ENCODE data around the gene RAPGEF1. TPM values are rescaled to one million over a fixed set of nuclear protein-coding genes. Genes with fewer than 3 reads are reported as not detected.

RAPGEF1 gene
- total RNA-seq, 1 donor from 2014 or later = 19.8 TPM

DNA sequence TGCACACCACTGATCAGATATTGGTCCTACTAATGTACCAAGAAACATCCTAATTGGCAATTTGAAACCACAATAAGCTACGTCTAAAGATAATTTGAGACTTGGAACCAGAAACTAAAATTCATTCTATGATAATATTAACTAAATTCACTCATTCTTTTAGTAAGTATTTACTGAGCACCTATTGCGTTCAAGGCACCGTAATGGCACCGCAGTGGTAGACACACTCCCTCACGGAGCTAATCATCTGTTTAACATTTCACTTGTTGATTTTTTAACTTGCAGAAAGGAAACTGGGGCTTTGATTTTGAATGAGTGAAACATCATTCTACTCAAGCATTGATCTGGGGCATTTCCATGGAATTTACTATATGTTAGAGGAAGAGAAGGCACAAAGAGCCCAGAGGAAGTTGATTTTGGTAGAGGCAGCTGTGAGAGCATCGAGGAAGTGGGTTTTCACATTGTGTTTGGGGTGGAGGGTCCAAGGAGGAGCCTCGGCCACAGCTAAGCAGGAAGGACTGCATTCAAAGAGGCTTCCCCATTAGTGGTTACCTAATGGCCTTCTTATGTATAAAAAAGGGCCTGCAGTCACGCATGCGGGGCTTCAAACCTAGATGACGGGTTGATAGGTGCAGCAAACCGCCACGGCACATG is 7.1 kb downstream of the RAPGEF1 start:
- Histone ChIP-seq H3K4me3 (ENCODE audit: low read length in 3 of 3) (peak overlapping the region in 1 of 3 donors; percentile 32), H3K4me1 (ENCODE audit: control insufficient read depth in 3 of 3, insufficient read depth in 3 of 3, low read length in 3 of 3) (peaks cover 73 to 80% (median 75%) of the 10 kb centered on the region in 3 donors)

DNA sequence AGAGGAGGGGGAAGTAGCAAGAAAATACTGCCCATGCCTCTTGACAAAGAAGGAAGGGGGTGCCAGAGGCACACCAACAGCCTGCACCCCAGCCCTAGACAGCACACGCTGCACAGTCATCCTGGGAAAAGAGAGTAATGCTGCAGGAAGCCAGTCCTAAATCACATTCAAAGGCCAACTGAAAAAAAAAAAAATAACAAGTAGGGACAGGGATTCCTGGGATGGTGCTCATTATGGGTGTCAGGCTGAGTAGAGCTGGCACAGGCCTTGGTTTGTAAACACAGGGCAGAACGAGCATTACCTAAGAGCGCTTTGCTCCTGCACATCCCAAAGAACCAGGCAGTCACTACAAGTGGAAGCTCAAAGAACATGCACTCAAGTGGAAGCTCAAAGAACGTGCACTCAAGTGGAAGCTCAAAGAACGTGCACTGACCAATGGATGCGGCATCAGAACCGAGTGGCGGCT is 7.8 kb downstream of the RAPGEF1 start:
- no peaks in the 10 kb centered on the region for H3K9me3 ChIP-seq (ENCODE audit: control insufficient read depth in 3 of 3, low read length in 3 of 3)
- H3K4me1 ChIP-seq (ENCODE audit: control insufficient read depth in 3 of 3, insufficient read depth in 3 of 3, low read length in 3 of 3) = peaks cover 76 to 84% (median 78%) of the 10 kb centered on the region in 3 donors
- no peaks in the 10 kb centered on the region for H3K27me3 ChIP-seq (ENCODE audit: control insufficient read depth in 3 of 3, insufficient read depth in 3 of 3, low read length in 3 of 3)
- H3K9ac ChIP-seq (ENCODE audit: low read depth in 1 of 3, low read length in 3 of 3) = peak overlapping the region in 2 of 3 donors; percentile 36 to 60
- no peaks in the 10 kb centered on the region for H3K36me3 ChIP-seq (ENCODE audit: control insufficient read depth in 3 of 3, insufficient read depth in 3 of 3, low read length in 3 of 3)
- peak overlapping the region; percentile 19 to 32 (median 29) for H3K4me3 ChIP-seq (ENCODE audit: low read length in 3 of 3)
- H3K27ac ChIP-seq (ENCODE audit: low read depth, low read length) = peak overlapping the region; percentile 85

More for the DNA sequence above, 7.1 kb downstream of the RAPGEF1 start:
- Histone ChIP-seq H3K27ac (ENCODE audit: low read depth, low read length) (peak overlapping the region; percentile 85), H3K9ac (ENCODE audit: low read depth in 1 of 3, low read length in 3 of 3) (peak overlapping the region in 1 of 3 donors; percentile 60), H3K36me3 (ENCODE audit: control insufficient read depth in 3 of 3, insufficient read depth in 3 of 3, low read length in 3 of 3) (no peaks in the 10 kb centered on the region), H3K27me3 (ENCODE audit: control insufficient read depth in 3 of 3, insufficient read depth in 3 of 3, low read length in 3 of 3) (no peaks in the 10 kb centered on the region), H3K9me3 (ENCODE audit: control insufficient read depth in 3 of 3, low read length in 3 of 3) (no peaks in the 10 kb centered on the region)

DNA sequence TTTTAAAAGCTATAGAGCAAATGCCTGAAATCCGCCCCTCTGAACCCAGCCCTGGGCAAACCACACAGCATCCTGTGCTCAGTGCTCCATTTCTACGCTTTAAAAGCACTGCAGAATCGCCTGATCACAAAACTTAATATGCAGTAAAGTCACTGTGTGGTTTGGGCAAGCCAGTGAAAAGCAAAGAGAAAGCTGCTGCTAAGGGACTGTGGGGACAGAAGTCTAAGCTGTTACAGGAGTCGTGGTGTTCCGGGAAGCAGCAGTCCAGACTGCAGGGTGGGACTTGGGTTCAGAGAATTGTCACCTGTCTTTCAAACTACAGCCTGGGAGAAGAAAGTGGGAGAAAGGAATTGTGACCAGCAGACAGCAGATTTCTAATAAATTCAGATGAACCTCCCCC is 8.2 kb downstream of the RAPGEF1 start:
- Histone ChIP-seq H3K27me3 (ENCODE audit: control insufficient read depth in 3 of 3, insufficient read depth in 3 of 3, low read length in 3 of 3) (no peaks in the 10 kb centered on the region), H3K36me3 (ENCODE audit: control insufficient read depth in 3 of 3, insufficient read depth in 3 of 3, low read length in 3 of 3) (no peaks in the 10 kb centered on the region), H3K9me3 (ENCODE audit: control insufficient read depth in 3 of 3, low read length in 3 of 3) (no peaks in the 10 kb centered on the region), H3K27ac (ENCODE audit: low read depth, low read length) (peak overlapping the region; percentile 85), H3K4me3 (ENCODE audit: low read length in 3 of 3) (peak overlapping the region in 1 of 3 donors; percentile 19), H3K4me1 (ENCODE audit: control insufficient read depth in 3 of 3, insufficient read depth in 3 of 3, low read length in 3 of 3) (peaks cover 73 to 84% (median 79%) of the 10 kb centered on the region in 3 donors), H3K9ac (ENCODE audit: low read depth in 1 of 3, low read length in 3 of 3) (peak overlapping the region; percentile 36 to 68 (median 60))

DNA sequence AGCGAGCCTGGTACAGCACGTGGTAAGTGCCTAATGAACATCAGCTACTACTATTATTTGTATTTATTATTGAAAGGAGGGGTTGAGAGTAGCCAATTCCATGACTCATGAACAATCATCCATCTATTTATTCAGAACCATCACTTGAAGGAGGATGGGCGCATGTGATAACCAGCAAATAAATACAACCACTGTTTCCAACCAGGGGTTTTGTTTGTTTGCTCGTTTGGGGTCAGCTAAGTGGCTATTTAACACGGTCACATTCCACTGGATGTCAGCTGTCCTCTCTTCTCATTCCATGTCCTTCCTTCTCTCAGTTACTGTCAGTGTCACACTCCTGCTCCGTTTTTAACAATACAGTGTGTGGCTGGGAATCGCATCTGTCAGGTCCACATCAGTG is 8.6 kb downstream of the RAPGEF1 start:
- Histone ChIP-seq H3K4me1 (ENCODE audit: control insufficient read depth in 3 of 3, insufficient read depth in 3 of 3, low read length in 3 of 3) (peaks cover 69 to 84% (median 77%) of the 10 kb centered on the region in 3 donors), H3K9ac (ENCODE audit: low read depth in 1 of 3, low read length in 3 of 3) (peak overlapping the region; percentile 36 to 68 (median 60)), H3K27me3 (ENCODE audit: control insufficient read depth in 3 of 3, insufficient read depth in 3 of 3, low read length in 3 of 3) (no peaks in the 10 kb centered on the region), H3K27ac (ENCODE audit: low read depth, low read length) (peak overlapping the region; percentile 85), H3K36me3 (ENCODE audit: control insufficient read depth in 3 of 3, insufficient read depth in 3 of 3, low read length in 3 of 3) (no peaks in the 10 kb centered on the region), H3K4me3 (ENCODE audit: low read length in 3 of 3) (no peak overlapping the region), H3K9me3 (ENCODE audit: control insufficient read depth in 3 of 3, low read length in 3 of 3) (no peaks in the 10 kb centered on the region)

DNA sequence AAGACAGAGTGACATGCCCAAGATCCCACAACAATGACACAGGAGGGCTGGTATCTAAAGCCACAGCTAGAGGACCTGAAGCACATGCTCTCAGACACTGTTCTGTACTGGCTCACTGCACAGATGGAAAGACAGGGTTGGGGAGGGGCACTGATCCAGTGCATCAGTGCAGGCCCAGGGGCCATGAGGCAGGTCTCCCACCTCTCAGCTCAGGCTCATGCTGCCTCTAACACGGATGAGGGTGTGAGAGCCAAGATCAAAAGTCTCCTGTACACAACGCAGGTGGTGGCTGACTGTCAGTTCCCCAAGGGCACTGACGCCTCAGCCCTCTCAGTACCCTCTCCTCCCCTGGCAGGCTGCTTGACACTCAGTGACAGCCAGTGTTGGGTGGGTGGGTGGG is 10.9 kb downstream of the RAPGEF1 start:
- Histone ChIP-seq H3K9ac (ENCODE audit: low read depth in 1 of 3, low read length in 3 of 3) (peak overlapping the region in 1 of 3 donors; percentile 55), H3K27ac (ENCODE audit: low read depth, low read length) (peak overlapping the region; percentile 28), H3K27me3 (ENCODE audit: control insufficient read depth in 3 of 3, insufficient read depth in 3 of 3, low read length in 3 of 3) (no peaks in the 10 kb centered on the region), H3K36me3 (ENCODE audit: control insufficient read depth in 3 of 3, insufficient read depth in 3 of 3, low read length in 3 of 3) (no peaks in the 10 kb centered on the region), H3K4me1 (ENCODE audit: control insufficient read depth in 3 of 3, insufficient read depth in 3 of 3, low read length in 3 of 3) (peaks cover 55 to 75% (median 65%) of the 10 kb centered on the region in 3 donors), H3K4me3 (ENCODE audit: low read length in 3 of 3) (no peak overlapping the region), H3K9me3 (ENCODE audit: control insufficient read depth in 3 of 3, low read length in 3 of 3) (no peaks in the 10 kb centered on the region)

DNA sequence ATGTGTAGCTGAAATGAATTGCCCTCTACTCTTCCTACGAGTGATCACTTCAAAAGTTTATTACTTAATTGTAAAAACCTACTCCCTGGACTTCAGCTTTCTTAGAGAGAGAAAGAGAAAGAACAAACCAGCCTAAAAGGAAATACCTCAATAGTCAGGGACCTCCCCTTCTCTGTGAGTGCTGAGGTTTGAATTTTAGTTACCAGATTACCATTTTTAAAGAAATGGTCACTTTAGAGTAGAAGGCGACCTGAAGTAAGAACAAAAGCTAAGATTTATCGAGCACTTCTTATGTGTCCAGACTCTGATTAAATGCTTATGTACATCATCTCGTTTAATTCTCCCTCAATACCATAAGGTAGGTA is 11.3 kb downstream of the RAPGEF1 start:
- Histone ChIP-seq H3K36me3 (ENCODE audit: control insufficient read depth in 3 of 3, insufficient read depth in 3 of 3, low read length in 3 of 3) (no peaks in the 10 kb centered on the region), H3K9ac (ENCODE audit: low read depth in 1 of 3, low read length in 3 of 3) (peak overlapping the region in 2 of 3 donors; percentile 55 to 60), H3K9me3 (ENCODE audit: control insufficient read depth in 3 of 3, low read length in 3 of 3) (no peaks in the 10 kb centered on the region), H3K4me3 (ENCODE audit: low read length in 3 of 3) (no peak overlapping the region), H3K27ac (ENCODE audit: low read depth, low read length) (peak overlapping the region; percentile 28), H3K4me1 (ENCODE audit: control insufficient read depth in 3 of 3, insufficient read depth in 3 of 3, low read length in 3 of 3) (peaks cover 50 to 72% (median 61%) of the 10 kb centered on the region in 3 donors), H3K27me3 (ENCODE audit: control insufficient read depth in 3 of 3, insufficient read depth in 3 of 3, low read length in 3 of 3) (no peaks in the 10 kb centered on the region)

DNA sequence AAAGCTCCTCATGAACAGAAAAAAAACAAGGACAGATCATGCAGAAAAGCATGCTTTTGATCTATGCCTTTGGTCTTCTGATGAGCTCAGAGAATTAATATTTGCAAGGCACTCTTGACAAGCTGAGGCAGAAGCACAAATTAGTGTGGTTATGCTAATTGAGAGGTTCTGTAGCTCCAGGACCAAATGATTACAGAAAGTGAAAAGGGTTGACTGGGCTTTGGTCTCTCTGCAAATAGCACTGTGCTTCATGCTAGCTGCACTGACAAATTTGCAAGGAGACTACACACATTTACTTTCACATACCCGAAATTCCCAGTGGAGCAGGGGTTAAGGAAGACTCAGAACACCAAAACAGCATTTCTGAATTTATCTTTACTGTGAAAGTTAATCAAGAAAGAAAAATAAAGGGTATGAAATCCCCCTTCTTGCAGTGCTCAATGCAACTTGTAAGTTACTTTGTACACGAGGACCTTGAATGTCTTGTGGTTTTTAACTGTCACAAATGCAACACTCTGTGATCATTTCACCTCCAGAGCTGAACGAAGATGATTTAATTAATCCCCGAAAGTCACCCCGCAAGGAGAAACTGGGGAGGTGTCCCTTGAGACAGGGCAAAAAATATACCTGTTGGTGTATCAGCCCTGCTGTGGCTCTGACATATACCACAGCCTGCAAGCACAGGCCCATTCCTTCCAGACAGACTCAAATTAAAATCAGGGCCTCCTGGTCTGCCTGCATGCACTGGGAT is 11.9 kb downstream of the RAPGEF1 start:
- Histone ChIP-seq H3K27me3 (ENCODE audit: control insufficient read depth in 3 of 3, insufficient read depth in 3 of 3, low read length in 3 of 3) (no peaks in the 10 kb centered on the region), H3K4me1 (ENCODE audit: control insufficient read depth in 3 of 3, insufficient read depth in 3 of 3, low read length in 3 of 3) (peaks cover 46 to 68% (median 57%) of the 10 kb centered on the region in 3 donors), H3K9ac (ENCODE audit: low read depth in 1 of 3, low read length in 3 of 3) (peak overlapping the region in 2 of 3 donors; percentile 46 to 60), H3K9me3 (ENCODE audit: control insufficient read depth in 3 of 3, low read length in 3 of 3) (no peaks in the 10 kb centered on the region), H3K36me3 (ENCODE audit: control insufficient read depth in 3 of 3, insufficient read depth in 3 of 3, low read length in 3 of 3) (no peaks in the 10 kb centered on the region), H3K4me3 (ENCODE audit: low read length in 3 of 3) (no peak overlapping the region), H3K27ac (ENCODE audit: low read depth, low read length) (peak overlapping the region; percentile 32)

DNA sequence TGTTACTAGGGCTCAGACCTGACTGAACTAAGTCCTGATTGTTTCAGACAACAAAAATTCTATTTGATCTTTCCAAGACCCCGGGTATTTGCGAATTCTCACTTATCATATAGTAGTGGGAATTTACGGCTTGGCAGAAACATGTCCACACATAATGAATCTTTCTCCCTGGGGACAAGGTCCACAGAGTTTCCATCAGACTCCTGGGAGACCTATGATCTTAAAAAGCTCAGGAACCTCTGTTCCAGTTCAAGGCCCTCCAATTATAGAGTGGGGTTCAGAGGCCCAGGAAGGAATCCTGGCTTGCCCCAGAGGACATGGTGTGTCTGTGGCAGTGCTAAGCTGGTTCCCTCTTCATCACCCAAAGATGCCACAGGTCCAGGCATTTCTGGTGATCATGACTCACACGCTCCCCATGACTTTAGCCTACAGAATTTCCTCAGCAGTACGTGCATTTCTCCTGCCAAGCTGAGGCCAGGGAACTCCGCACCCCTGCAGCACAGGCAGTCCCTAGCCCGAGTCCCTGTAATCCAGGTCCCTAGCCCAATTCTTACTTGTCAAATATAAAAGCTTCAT is 12.6 kb downstream of the RAPGEF1 start:
- Histone ChIP-seq H3K9ac (ENCODE audit: low read depth in 1 of 3, low read length in 3 of 3) (no peak overlapping the region), H3K27me3 (ENCODE audit: control insufficient read depth in 3 of 3, insufficient read depth in 3 of 3, low read length in 3 of 3) (no peaks in the 10 kb centered on the region), H3K4me3 (ENCODE audit: low read length in 3 of 3) (peak overlapping the region in 1 of 3 donors; percentile 1), H3K27ac (ENCODE audit: low read depth, low read length) (peak overlapping the region; percentile 38), H3K36me3 (ENCODE audit: control insufficient read depth in 3 of 3, insufficient read depth in 3 of 3, low read length in 3 of 3) (no peaks in the 10 kb centered on the region), H3K9me3 (ENCODE audit: control insufficient read depth in 3 of 3, low read length in 3 of 3) (no peaks in the 10 kb centered on the region), H3K4me1 (ENCODE audit: control insufficient read depth in 3 of 3, insufficient read depth in 3 of 3, low read length in 3 of 3) (peaks cover 41 to 64% (median 52%) of the 10 kb centered on the region in 3 donors)

DNA sequence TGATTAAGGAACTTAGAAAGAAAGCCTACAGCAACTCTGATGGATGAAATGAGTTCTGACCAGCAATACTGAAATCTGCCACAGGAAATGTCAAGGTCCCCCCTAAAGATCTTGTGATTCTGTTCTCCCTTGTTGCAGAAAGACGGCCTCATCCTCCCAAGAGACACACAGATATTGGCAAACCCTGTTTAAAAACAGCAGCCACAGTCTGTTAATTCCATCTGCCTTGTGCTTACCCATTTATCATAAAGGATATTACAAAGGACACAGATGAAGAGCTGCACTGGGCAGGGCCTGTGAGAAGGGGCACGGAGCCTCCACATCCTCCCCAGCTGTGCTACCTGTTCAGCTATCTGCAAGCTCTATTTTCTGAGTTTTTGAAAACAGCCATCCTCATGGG is 15.2 kb downstream of the RAPGEF1 start:
- Histone ChIP-seq H3K9me3 (ENCODE audit: control insufficient read depth in 3 of 3, low read length in 3 of 3) (no peaks in the 10 kb centered on the region), H3K36me3 (ENCODE audit: control insufficient read depth in 3 of 3, insufficient read depth in 3 of 3, low read length in 3 of 3) (peaks cover 0 to 5% (median 4%) of the 10 kb centered on the region in 3 donors), H3K4me3 (ENCODE audit: low read length in 3 of 3) (no peak overlapping the region), H3K9ac (ENCODE audit: low read depth in 1 of 3, low read length in 3 of 3) (no peak overlapping the region), H3K27me3 (ENCODE audit: control insufficient read depth in 3 of 3, insufficient read depth in 3 of 3, low read length in 3 of 3) (no peaks in the 10 kb centered on the region), H3K4me1 (ENCODE audit: control insufficient read depth in 3 of 3, insufficient read depth in 3 of 3, low read length in 3 of 3) (peaks cover 32 to 55% (median 43%) of the 10 kb centered on the region in 3 donors), H3K27ac (ENCODE audit: low read depth, low read length) (no peak overlapping the region)
